HG03095 (cell line): ENCODE results near the gene ONECUT3.

Source experiments
- ATAC-seq: cut with Tn5 transposase; IDR thresholded peaks from one replicate; pipeline ENCODE4 v1.9.1; 2021; ENCODE audit warnings: moderate library complexity; ENCODE audit not compliant: unreplicated experiment

ONECUT3 gene

GRCh38 chr19:1813192-1814182 lies 60.2 kb downstream of the ONECUT3 start:
- ATAC-seq, result no peak

- no peak for ATAC-seq
Observed at GRCh38 chr19:1814391-1814790, 61.1 kb downstream of the ONECUT3 start.

- no peak for ATAC-seq
Observed at GRCh38 chr19:1814833-1815604, 61.7 kb downstream of the ONECUT3 start.

GRCh38 chr19:1815605-1816529 lies 62.6 kb downstream of the ONECUT3 start:
- ATAC-seq, result no peak

GRCh38 chr19:1816530-1817298 lies 63.4 kb downstream of the ONECUT3 start:
- no peak for ATAC-seq

GRCh38 chr19:1817553-1818179 lies 64.4 kb downstream of the ONECUT3 start:
- no peak for ATAC-seq

GRCh38 chr19:1818549-1819195 lies 65.4 kb downstream of the ONECUT3 start:
- no peak for ATAC-seq

- ATAC-seq, result no peak
Observed at GRCh38 chr19:1819341-1820255, 66.3 kb downstream of the ONECUT3 start.

- no peak for ATAC-seq
Observed at GRCh38 chr19:1822210-1822609, 68.9 kb downstream of the ONECUT3 start.

- ATAC-seq, result no peak
Observed at GRCh38 chr19:1823020-1823419, 69.7 kb downstream of the ONECUT3 start.

GRCh38 chr19:1823539-1824251 lies 70.4 kb downstream of the ONECUT3 start:
- ATAC-seq, result no peak

- no peak for ATAC-seq
Observed at GRCh38 chr19:1824252-1824622, 70.9 kb downstream of the ONECUT3 start.

- no peak for ATAC-seq
Observed at GRCh38 chr19:1825909-1826556, 72.7 kb downstream of the ONECUT3 start.

- no peak for ATAC-seq
Observed at GRCh38 chr19:1826557-1827521, 73.5 kb downstream of the ONECUT3 start.

- ATAC-seq, result no peak
Observed at GRCh38 chr19:1827566-1828278, 74.4 kb downstream of the ONECUT3 start.
